GM12891 (cell line): ENCODE data around the gene SPIN1.

Source experiments
- POLR2A ChIP-seq: IDR thresholded peaks from 2 replicates; pipeline ENCODE4 v1.6.1; 2011; ENCODE audit warnings: low read depth, low read length, control low read depth
- POLR2AphosphoS5 ChIP-seq: IDR thresholded peaks from 2 replicates; pipeline ENCODE4 v1.6.1; 2011; ENCODE audit warnings: low read depth, low read length, control low read depth
- TAF1 ChIP-seq: IDR thresholded peaks from 2 replicates; pipeline ENCODE4 v1.6.1; 2011; ENCODE audit warnings: low read depth, low read length, control low read depth

- TF ChIP-seq POLR2A = no peak
- no peak for TF ChIP-seq POLR2AphosphoS5
- no peak for TF ChIP-seq TAF1
Measured at GRCh38 chr9:88403340-88403739, 15.1 kb downstream of the SPIN1 start.
